Neural progenitor cell (in vitro differentiated cells): ENCODE data around the gene ZBED2.

Experiments
- CTCF ChIP-seq: fragments of 200-600 bp; sonication (generic); IDR thresholded peaks from 2 replicates; pipeline ENCODE4 v1.5.1; 2017; ENCODE audit warnings: antibody characterized with exemption, mild to moderate bottlenecking
- EZH2 ChIP-seq: fragments of 200-600 bp; sonication (generic); IDR thresholded peaks from 2 replicates; pipeline ENCODE4 v1.6.1; 2017; ENCODE audit warnings: antibody characterized with exemption, mild to moderate bottlenecking, moderate library complexity
- EZH2phosphoT487 ChIP-seq: fragments of 200-600 bp; sonication (generic); IDR thresholded peaks from 2 replicates; pipeline ENCODE4 v1.6.1; 2017; ENCODE audit warnings: antibody characterized with exemption

GRCh38 chr3:111592143-111592542 lies 3.0 kb downstream of the ZBED2 start:
- TF ChIP-seq EZH2 (no peak), CTCF (no peak), EZH2phosphoT487 (no peak)
